Stimulated activated CD8-positive, alpha-beta memory T cell treated with anti-CD3 and anti-CD28 coated beads, Interleukin-15, amount 100 ng/mL, for 24 hours (primary cell): Measurements from ENCODE around the gene FDXACB1.
"Not testable (repeated sequence)": the region's sequence is repeated elsewhere in the genome, so short reads cannot be mapped to it uniquely, and the experiment has no call there.

Source experiments
- DNase-seq: peaks from one replicate; pipeline ENCODE4 v3.0.0-alpha.2; 2020; ENCODE audit warnings: low read depth

The FDXACB1 gene

GRCh38 chr11:111908639-111909305 lies 29.8 kb upstream of the FDXACB1 start:
- no peak for DNase-seq

GRCh38 chr11:111906680-111907079 lies 27.7 kb upstream of the FDXACB1 start:
- DNase-seq: no peak

DNA sequence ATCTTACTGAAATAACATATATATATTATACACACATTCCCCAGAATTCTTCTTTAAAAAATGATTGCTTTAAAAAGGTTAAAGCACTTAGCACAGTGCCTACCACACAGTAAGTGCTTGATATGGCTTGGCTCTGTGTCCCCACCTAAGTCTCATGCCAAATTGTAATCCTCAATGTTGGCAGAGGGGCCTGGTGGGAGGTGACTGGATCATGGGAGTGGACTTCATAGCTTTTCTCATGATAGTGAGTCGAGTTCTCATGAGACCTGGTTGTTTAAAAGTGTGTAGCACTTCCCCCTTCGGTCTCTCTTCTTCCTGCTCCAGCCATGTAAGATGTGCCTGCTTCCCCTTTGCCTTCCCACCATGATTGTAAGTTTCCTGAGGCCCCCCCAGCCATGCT lies 26.4 kb upstream of the FDXACB1 start:
- no peak for DNase-seq

GRCh38 chr11:111886844-111887243 lies 7.9 kb upstream of the FDXACB1 start:
- DNase-seq: no peak

- no peak for DNase-seq
These were observed 7.1 kb upstream of the FDXACB1 start for GRCh38 chr11:111886032-111886431.

DNA sequence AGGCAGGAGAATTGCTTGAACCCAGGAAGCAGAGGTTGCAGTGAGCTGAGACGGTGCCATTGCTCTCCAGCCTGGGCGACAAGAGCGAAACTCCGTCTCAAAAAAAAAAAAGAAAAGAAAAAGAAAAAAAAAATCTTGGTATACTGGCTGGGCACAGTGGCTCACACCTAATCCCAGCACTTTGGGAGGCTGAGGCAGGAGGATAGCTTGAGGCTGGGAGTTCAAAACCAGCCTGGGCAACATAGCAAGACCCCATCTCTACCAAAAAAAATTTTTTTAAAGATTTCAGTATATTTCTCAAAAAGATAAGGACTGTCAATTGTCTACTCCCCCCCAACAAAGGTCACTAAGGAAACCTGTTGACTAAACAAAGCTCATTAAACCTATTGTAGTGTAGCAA lies 6.1 kb upstream of the FDXACB1 start:
- not testable (repeated sequence) for DNase-seq

GRCh38 chr11:111882202-111882601 lies 3.2 kb upstream of the FDXACB1 start:
- DNase-seq: no peak

GRCh38 chr11:111879637-111879960 lies 634 bp upstream of the FDXACB1 start:
- DNase-seq: no peak

- DNase-seq: no peak
These were observed 548 bp downstream of the FDXACB1 start for GRCh38 chr11:111878385-111878848.

DNA sequence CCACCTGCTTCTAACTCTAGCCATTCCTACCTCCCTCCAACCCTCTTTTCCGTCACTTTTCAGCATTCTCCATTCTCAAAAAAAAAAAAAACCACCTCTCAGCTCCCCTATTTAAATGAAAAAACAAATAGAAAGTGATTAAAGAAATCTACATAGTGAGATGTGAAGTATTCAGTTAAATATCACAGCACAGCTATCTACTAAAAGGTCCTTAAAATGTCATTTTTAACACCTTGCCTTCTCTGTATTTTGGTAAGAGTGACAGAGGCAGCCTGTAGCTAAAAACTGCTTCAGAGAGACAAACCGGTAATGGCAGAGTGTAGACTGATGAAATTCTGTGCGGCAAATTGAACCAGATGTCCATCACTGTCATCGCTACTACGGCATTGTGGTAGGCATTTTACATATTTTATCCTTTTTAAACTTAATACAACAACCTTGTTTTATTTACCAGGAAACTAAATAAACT lies 7.2 kb downstream of the FDXACB1 start:
- DNase-seq: no peak

- DNase-seq: peak; percentile 80
These were observed 7.9 kb downstream of the FDXACB1 start, which contains the start of gene ALG9 for GRCh38 chr11:111870886-111871692. Gene ALG9 (minus strand): TSS chr11:111871581. CDS start chr11:111871482, 99 bp downstream.

GRCh38 chr11:111870522-111870885 lies 8.5 kb downstream of the FDXACB1 start:
- DNase-seq: no peak

GRCh38 chr11:111870113-111870512 lies 8.9 kb downstream of the FDXACB1 start:
- no peak for DNase-seq

DNA sequence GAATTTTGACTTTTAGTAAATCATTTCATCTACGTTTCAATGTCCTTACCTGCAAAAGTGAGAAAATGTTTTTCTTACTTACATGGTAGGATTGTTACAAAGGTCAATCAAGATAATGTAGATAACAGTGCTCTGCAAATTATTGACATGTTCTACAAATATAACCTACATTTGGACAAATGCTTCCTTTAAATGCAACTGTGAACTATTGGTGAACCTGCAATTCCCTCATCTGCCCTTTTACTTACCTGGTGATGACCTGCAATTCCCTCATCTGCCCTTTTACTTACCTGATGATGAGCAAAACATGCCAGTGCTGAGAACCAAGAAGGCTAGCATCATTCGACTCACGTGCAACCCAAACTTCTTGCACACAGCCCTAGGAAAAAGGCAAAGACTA lies 18.7 kb downstream of the FDXACB1 start:
- DNase-seq: no peak

DNA sequence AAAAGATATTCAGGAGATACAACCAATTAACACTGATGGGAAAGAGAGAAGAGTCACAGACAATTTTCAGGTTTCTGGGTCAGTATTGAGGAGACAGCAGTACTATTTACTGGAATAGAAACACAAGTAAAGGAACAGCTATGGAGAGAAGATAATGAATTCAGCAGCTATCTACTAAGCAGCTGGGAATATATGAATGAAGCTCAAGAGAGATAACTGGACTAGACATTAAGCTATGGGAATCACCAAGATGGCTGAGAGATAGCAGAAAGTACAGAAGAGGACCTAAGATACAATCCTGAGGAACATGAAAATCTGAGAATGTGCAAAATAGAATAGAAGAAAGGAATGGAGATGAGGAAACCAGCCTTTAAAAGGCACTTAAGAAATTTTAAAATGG lies 23.5 kb downstream of the FDXACB1 start:
- no peak for DNase-seq

DNA sequence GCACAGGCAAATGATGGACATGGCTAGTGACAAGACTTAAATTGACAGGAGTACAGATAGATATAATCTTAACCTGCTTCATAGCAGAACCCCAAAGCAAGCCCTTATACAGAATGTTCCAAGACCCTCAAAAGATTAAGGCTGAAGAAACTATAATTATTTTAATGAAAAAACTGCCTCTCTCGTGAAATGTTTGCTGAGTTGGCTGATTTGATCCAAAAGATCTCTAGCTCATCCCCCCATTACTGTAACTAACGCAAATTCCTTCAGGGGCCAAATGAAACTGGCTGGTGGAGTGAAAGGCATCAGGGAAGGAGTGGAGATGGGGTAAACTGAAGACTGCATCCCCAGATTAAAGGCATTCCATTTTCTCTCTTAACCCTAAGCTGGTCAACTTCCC lies 26.9 kb downstream of the FDXACB1 start:
- DNase-seq: no peak

GRCh38 chr11:111851636-111852035 lies 27.3 kb downstream of the FDXACB1 start:
- DNase-seq: no peak

DNA sequence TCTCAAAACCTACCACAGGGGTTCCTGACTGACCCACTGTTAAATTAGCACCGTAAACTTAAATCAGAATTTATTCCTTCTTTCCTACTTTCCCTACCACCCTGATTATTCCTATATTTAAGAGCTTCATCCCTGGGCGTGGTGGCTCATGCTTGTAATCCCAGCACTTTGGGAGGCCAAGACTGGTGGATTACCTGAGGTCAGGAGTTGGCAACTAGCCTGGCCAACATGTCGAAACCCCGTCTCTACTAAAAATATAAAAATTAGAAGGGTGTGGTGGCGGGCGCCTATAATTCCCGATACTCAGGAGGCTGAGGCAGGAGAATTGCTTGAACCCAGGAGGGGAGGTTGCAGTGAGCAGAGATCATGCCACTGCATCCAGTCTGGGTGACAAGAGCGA lies 27.9 kb downstream of the FDXACB1 start:
- DNase-seq: no peak

DNA sequence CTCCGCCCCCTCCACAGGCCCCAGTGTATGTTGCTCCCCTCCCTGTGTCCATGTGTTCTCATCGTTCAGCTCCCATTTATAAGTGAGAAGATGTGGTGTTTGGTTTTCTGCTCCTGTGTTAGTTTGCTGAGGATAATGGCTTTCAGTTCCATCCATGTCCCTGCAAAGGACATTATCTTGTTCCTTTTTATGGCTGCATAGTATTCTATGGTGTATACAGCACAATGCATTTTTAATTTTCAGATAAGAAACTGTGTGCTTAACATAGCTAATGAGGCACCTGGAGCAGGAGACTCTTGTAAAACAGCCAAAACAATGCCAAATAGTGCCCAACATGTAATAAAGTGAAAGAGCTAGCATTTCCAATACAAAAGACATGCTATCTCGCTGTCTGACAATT lies 29.3 kb downstream of the FDXACB1 start:
- no peak for DNase-seq

DNA sequence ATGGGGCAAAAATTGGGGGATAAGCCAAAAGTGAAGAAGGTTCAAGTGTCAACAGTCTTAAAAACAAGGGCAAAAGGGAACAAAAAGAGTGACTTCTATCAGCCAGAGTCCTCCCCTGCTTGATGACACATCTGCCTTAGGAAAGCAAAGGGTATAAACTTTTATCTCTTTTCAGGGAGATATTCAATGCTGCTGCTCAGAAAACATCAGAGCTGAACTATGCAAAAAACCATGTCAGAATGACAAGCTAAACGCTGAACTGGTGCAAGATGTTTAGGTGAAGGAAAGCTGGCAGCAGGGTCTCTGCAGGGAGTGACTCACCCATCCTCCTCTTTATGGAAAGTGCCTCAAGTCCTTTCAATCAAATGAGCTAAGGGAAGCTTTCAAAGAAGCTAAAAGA lies 32.3 kb downstream of the FDXACB1 start:
- DNase-seq: no peak

DNA sequence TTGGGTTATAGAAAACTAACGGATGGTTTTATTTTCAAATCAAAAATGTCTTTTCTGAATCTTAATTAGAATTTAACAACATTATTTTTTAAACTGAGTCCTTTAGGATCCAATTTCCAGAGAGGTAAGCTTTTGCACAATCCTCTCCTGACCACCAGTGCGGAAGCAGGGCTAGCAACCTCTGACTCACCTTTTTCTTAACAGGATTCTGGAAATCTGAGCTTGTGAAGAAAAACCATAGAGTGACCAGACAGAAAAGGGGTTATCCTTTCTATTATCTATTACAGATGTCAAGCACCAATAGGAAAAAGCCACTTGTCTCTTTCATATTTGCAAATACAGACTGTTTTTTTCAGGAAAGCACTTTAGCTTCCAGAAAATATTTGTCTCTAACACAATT lies 32.9 kb downstream of the FDXACB1 start:
- DNase-seq: no peak

- DNase-seq: no peak
These were observed 33.5 kb downstream of the FDXACB1 start for GRCh38 chr11:111845276-111846028.

DNA sequence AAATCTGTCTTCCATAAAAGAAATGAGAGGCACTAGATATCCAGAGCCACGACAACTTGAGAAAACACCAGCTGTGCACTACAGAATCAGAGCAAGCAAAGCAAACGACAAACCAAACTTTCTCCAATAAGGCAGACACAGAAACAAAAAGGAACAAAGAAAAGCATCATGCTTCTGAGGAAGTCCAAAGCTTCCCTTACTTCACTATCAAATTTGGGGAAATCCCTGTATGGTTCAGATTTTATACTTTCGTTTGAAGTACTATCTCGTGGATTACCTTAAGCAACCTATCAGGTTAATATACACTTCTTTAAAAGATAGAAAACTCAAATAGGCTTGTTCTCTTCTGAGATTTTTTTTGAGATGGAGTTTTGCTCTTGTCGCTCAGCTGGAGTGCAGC lies 35.3 kb downstream of the FDXACB1 start:
- no peak for DNase-seq
